ENCODE measurements around the gene PCDH19.

PCDH19 gene

DNA sequence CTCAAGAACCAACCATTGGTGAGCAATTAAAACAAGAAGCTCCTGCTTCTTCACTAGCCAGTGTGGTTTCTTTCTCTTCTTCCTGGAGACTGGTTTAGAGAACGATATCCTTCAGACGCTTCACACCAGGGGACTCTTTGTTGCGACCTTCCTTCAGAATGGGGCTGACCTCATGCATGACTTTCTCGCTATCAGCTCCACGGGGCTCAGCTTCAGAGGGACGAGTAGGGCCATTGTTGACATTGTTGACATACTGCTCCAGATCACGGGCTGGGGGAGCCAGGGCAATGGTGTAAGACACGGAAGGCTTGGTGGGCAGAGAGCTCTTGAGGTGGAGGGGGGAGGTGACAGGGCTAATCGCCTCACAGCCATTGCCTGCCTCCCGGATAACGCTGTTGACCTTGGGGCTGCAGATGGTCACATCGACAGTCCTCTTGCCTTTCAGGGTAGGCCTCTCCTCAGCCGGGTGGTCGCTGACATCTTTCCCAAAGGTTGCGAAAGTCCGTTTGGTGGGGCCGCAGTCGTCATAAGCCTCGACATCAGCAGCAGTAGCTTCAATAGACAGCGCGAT is 113.8 kb downstream of the PCDH19 start:
- no peak for DNase-seq

GRCh38 chrX:100294965-100295364 is 115.1 kb downstream of the PCDH19 start:
- no peak for DNase-seq

DNA sequence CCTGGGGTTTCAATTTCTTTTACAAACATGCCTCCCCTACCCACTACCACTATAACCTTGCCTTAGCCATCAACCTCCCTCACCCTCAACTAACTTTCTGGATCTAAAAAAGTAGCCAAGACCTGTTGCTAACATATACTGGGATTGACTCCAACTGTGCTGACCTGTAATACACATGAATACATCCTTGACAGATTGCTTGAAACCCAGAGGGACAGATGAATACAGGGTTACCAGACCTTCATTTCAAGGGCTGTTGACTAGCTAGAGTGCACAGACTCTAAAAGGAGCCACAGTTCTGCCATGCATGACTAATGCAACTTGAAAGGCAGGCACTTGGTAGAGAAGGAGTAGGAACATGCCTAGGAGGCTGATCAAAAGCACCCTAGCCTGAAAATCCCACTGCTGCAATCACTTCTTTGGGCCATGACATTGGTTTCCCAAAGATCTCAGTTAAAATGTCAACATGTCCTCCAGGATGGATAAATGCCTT is 121.0 kb downstream of the PCDH19 start:
- no peak for DNase-seq

GRCh38 chrX:100277231-100277630 is 132.8 kb downstream of the PCDH19 start:
- no peak for DNase-seq

DNA sequence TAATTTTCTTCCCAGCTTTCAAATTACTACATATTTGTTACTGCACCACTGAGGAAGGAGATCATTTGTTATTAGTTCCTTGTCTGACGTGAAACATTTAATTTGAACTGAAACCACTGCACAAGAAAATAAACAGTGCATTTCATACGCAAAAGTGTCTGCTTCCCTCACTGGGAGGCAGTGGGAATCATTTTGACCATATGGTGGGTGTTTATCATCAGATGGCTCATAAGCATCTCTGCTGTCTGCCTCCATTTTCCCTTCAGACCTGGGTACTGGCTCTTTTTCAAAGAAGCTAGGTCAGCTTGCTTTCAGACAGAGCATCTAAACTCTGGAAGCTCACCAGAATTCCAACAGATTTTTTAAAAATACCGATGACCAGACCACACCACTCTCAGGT is 135.2 kb downstream of the PCDH19 start:
- DNase-seq = no peak

- no peak for DNase-seq
These were observed 144.9 kb downstream of the PCDH19 start for GRCh38 chrX:100265179-100265578.

- DNase-seq = no peak
These were observed 145.9 kb downstream of the PCDH19 start for GRCh38 chrX:100264200-100264599.

- DNase-seq = no peak
These were observed 146.4 kb downstream of the PCDH19 start for GRCh38 chrX:100263650-100264049.

GRCh38 chrX:100248885-100249493 is 161.1 kb downstream of the PCDH19 start:
- DNase-seq = no peak

DNA sequence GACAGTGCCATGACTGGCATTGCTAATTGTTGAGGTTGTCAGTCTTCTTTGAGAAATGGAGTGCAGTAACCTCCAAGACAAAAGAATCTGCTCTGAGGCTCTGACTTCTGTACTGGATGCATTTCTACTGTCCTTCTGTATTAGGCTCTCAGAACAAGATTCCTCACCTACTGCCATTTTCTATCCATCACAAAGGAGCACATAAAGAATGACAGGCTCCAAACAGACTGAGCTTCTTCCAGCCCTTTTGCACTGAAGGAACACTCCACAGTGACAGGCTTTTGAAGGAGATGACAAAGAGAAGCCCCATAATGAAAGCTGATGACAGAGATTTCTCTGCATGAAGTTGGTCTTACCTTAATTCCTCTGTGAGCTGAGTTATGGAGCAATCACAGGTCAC is 162.2 kb downstream of the PCDH19 start:
- no peak for DNase-seq

DNA sequence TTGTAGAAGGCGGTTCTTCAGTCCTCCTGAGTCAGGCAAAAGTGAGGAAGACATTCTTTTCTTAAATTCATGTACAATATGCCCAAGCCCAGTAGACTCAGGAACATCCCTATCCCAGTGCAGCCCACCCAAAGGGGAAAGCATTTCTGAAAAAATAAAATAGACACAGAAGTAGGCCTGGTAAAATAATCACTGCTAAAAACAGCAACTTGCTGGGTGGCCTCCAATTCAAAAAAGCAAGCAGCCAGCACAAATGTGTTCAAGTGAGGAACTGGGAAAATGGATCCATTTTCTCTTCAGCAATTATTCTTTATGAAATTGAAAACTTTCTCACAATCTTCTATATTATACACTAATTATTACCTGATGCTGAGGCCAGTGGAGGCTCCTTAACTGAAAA is 165.4 kb downstream of the PCDH19 start:
- DNase-seq = no peak
